ENCODE results near the gene CPOX. TPM values are rescaled to one million over a fixed set of nuclear protein-coding genes. Genes with fewer than 3 reads are reported as not detected.

CPOX gene
- total and polyA plus RNA-seq, 2 of the 8 experiments (the other 6 are each of a cell fraction or from before 2014, with no cell fraction given) = 17.4 to 27.0 TPM

- no peaks in the 10 kb centered on the region for H3K9me3 ChIP-seq (ENCODE audit: insufficient read depth in 2 of 2, low read depth in 1 of 2, low read length in 1 of 2)
- no peak overlapping the region for H3K18ac ChIP-seq (ENCODE audit: extremely low read depth, low read length)
- H2AK5ac ChIP-seq (ENCODE audit: low read depth, low read length) = no peak overlapping the region
- H4K8ac ChIP-seq (ENCODE audit: extremely low read depth, insufficient read depth, low read length) = no peak overlapping the region
- POLR2A ChIA-PET (ENCODE audit: partially characterized antibody) = no interaction called here
- H4K91ac ChIP-seq (replicated peaks; ENCODE audit: insufficient read length, low read length) = no peak overlapping the region
- H3K14ac ChIP-seq (ENCODE audit: insufficient read length) = no peak overlapping the region
- no peak overlapping the region for H3K27ac ChIP-seq (ENCODE audit: low read depth, low read length)
- TF ChIP-seq CBX5 (IDR thresholded peaks at IDR 0.05; ENCODE audit: low read depth, low read length) (no peak), CREB1 (IDR thresholded peaks at IDR 0.05) (no peak), RBBP5 (IDR thresholded peaks at IDR 0.05; ENCODE audit: borderline replicate concordance, low read depth, low read length) (no peak), CTBP2 (IDR thresholded peaks at IDR 0.05; ENCODE audit: borderline replicate concordance, insufficient read depth, insufficient read length, low read length) (no peak), NRF1 (IDR thresholded peaks at IDR 0.05; ENCODE audit: low read depth, low read length) (no peak), E2F6 (IDR thresholded peaks at IDR 0.05) (no peak), POU5F1 (IDR thresholded peaks at IDR 0.05; ENCODE audit: low read depth, low read length) (no peak), SIN3A (conservative IDR thresholded peaks at IDR 0.05 in 1 of 2, IDR thresholded peaks at IDR 0.05 in 1 of 2; ENCODE audit: low read depth in 1 of 2, low read length in 2 of 2) (no peak), SIX5 (IDR thresholded peaks at IDR 0.05; ENCODE audit: low read depth, low read length) (no peak), RFX5 (IDR thresholded peaks at IDR 0.05; ENCODE audit: borderline replicate concordance, low read depth, low read length) (no peak), BACH1 (IDR thresholded peaks at IDR 0.05; ENCODE audit: low read length) (no peak), CHD2 (IDR thresholded peaks at IDR 0.05; ENCODE audit: low read length) (no peak), PHF8 (conservative IDR thresholded peaks at IDR 0.05; ENCODE audit: low read depth, low read length) (no peak), TEAD4 (IDR thresholded peaks at IDR 0.05; ENCODE audit: low read depth, low read length) (no peak), ASH2L (IDR thresholded peaks at IDR 0.05; ENCODE audit: low read length) (no peak), CEBPB (IDR thresholded peaks at IDR 0.05; ENCODE audit: low read depth, low read length) (no peak)
- no peaks in the 10 kb centered on the region for H3K79me1 ChIP-seq (ENCODE audit: low read depth, low read length)
- H2BK20ac ChIP-seq (ENCODE audit: low read length) = no peak overlapping the region
- H3K36me3 ChIP-seq (ENCODE audit: control insufficient read depth in 2 of 4, insufficient read depth in 4 of 4, low read length in 3 of 4) = no peaks in the 10 kb centered on the region
- WGBS, 2 experiments (ENCODE audit: extremely low coverage in 1 of 2, insufficient coverage in 1 of 2, insufficient read length in 1 of 2, insufficient replicate concordance in 2 of 2, low coverage in 1 of 2, low lambda C conversion rate in 2 of 2, missing lambda C conversion rate in 1 of 2) = 66% methylated on average over 4 of the region's 4 CpGs; no CpG with 5 or more reads in 1 of the 2 experiments
- peaks cover 0 to 1% (median 0%) of the 10 kb centered on the region in 4 experiments; a peak in 1 of 7 replicates for H3K27me3 ChIP-seq (replicated peaks in 1 of 4; ENCODE audit: control insufficient read depth in 3 of 4, extremely low read depth in 1 of 4, insufficient read depth in 3 of 4, low read length in 3 of 4)
- H4K5ac ChIP-seq (ENCODE audit: insufficient read length, low read depth, low read length) = no peak overlapping the region
- H2BK12ac ChIP-seq (ENCODE audit: low read depth, low read length) = no peak overlapping the region
- DNase-seq (ENCODE audit: low read depth in 1 of 2, low spot score in 2 of 2) = no peak
- no peaks in the 10 kb centered on the region for H3K4me1 ChIP-seq (replicated peaks in 1 of 4; ENCODE audit: control insufficient read depth in 3 of 4, insufficient read depth in 4 of 4, low read length in 3 of 4)
- H2BK120ac ChIP-seq (replicated peaks; ENCODE audit: low read depth, low read length) = no peak overlapping the region
- no peaks in the 10 kb centered on the region for H3K79me2 ChIP-seq (ENCODE audit: control insufficient read depth in 1 of 2, insufficient read depth in 2 of 2, low read length in 2 of 2)
- H3K23me2 ChIP-seq (ENCODE audit: low read depth, low read length) = no peaks in the 10 kb centered on the region
- no peak overlapping the region for H2BK5ac ChIP-seq (ENCODE audit: low read depth, low read length)
- CTCF ChIA-PET (ENCODE audit: partially characterized antibody) = interaction anchor here (1.0 kb wide), 1 partner anchor 20 kb away, joined by 3 read pairs; no protein-coding TSS in a partner anchor
- H4K20me1 ChIP-seq (replicated peaks in 1 of 2; ENCODE audit: control insufficient read depth in 1 of 2, insufficient read depth in 2 of 2, low read length in 2 of 2) = no peaks in the 10 kb centered on the region
- H3K4me3 ChIP-seq (ENCODE audit: extremely low read depth in 1 of 4, insufficient read depth in 2 of 4, low read depth in 3 of 4, low read length in 4 of 4) = no peak overlapping the region
- no peak overlapping the region for H3K4ac ChIP-seq (replicated peaks; ENCODE audit: insufficient read length, low read depth, low read length)
- H3K56ac ChIP-seq (replicated peaks; ENCODE audit: insufficient read length, low read depth, low read length) = no peak overlapping the region
- no peak overlapping the region for H3K4me2 ChIP-seq (ENCODE audit: insufficient read depth in 1 of 2, low read depth in 2 of 2, low read length in 2 of 2)
- no peak for FAIRE-seq
- no peak overlapping the region for H3K23ac ChIP-seq (ENCODE audit: insufficient read length)
- H2AFZ ChIP-seq (ENCODE audit: low read length) = no peak overlapping the region
- no peak overlapping the region for H2BK15ac ChIP-seq (ENCODE audit: low read length)
- H3K9ac ChIP-seq (replicated peaks in 1 of 4; ENCODE audit: extremely low read depth in 1 of 4, low read depth in 3 of 4, low read length in 3 of 4) = no peak overlapping the region
These were observed 38.4 kb downstream of the CPOX start for GRCh38 chr3:98555025-98555379.
